Esophagus (tissue), 2 donors: ENCODE results near the gene AXIN1. TPM values are rescaled to one million over a fixed set of nuclear protein-coding genes. Genes with fewer than 3 reads are reported as not detected.
A peak's percentile ranks its signal among the peaks of the same experiment; 100 is the strongest.

Experiments used
- H3K27ac ChIP-seq, 2 donors: one replicate each; pipeline ENCODE4 v1.5.1; 2013; ENCODE audit warnings: low read depth in 2 of 2, mild to moderate bottlenecking in 2 of 2, inconsistent platforms in 1 of 2, low read length in 1 of 2, moderate library complexity in 1 of 2
- H3K27me3 ChIP-seq, 2 donors: one replicate each; pipeline ENCODE4 v1.6.1; 2013; ENCODE audit warnings: low read length in 2 of 2, control low read depth in 1 of 2, mild to moderate bottlenecking in 1 of 2; ENCODE audit not compliant: insufficient read depth in 2 of 2, control insufficient read depth in 1 of 2
- H3K36me3 ChIP-seq, 2 donors: one replicate each; pipeline ENCODE4 v1.6.1; 2013; ENCODE audit warnings: low read length in 1 of 2; ENCODE audit not compliant: control insufficient read depth in 2 of 2, insufficient read depth in 2 of 2
- H3K4me1 ChIP-seq, 2 donors: one replicate each; pipeline ENCODE4 v1.6.1; 2013; ENCODE audit warnings: low read length in 1 of 2; ENCODE audit not compliant: control insufficient read depth in 2 of 2, insufficient read depth in 2 of 2
- H3K4me3 ChIP-seq, 2 donors: one replicate each; pipeline ENCODE4 v1.5.1; 2013; ENCODE audit warnings: low read length in 2 of 2, mild to moderate bottlenecking in 2 of 2, low read depth in 1 of 2, moderate library complexity in 1 of 2
- H3K9me3 ChIP-seq, 2 donors: one replicate each; pipeline ENCODE4 v1.6.1; 2013; ENCODE audit warnings: mild to moderate bottlenecking in 2 of 2, low read depth in 1 of 2, low read length in 1 of 2, moderate library complexity in 1 of 2; ENCODE audit not compliant: control insufficient read depth in 2 of 2, insufficient read depth in 1 of 2
- WGBS, 2 donors: extraction: QIAGEN DNeasy Blood & Tissue Kit; methylation state at CpG; one replicate each; pipeline ENCODE4 v1.1.7; 2013; 5-methylcytosine and 5-hydroxymethylcytosine counted together
- polyA plus RNA-seq, 2 donors: library from polyadenylated mRNA; stranded (reverse); fragments of 200-250 nt; gene quantifications; one replicate each; pipeline ENCODE4 v1.2.3, GENCODE V29; 2013
- donor health status: healthy with polysubstance abuse.
- donor health status: Bipolar disorder and iron deficiency.

Gene AXIN1
- polyA plus RNA-seq, 2 donors, result 11.9 to 16.7 TPM

DNA sequence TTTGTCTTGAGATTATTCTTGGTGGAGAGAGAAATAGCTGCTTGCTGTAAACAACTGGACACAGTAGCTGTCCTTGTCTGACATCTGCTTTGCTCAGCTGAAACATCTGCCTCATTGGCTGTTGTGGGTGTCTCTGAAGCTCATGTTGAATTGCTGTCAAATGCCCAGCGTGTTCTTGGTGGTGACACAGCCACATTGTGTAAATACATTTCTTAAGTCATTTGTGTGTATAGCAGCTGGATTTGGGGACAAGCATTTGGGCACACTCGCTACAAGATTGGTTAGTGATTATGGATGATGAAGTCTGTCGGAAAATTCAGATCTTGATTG, 112.6 kb downstream of the AXIN1 start:
- 70 to 78% methylated on average over 3 of the region's 3 CpGs for WGBS, 2 donors
- no peaks in the 10 kb centered on the region for H3K36me3 ChIP-seq
- H3K4me3 ChIP-seq, result no peak overlapping the region
- H3K27me3 ChIP-seq, result no peaks in the 10 kb centered on the region
- peak overlapping the region; percentile 17 to 54 for H3K27ac ChIP-seq
- H3K4me1 ChIP-seq, result peaks cover 0 to 8% of the 10 kb centered on the region in 2 donors
- H3K9me3 ChIP-seq, result no peaks in the 10 kb centered on the region

Other genes with a start within 250 kb of the AXIN1 start
- 10 to 100 TPM in 1 of 2 donors, 1 to 10 TPM in 1; 9.6 to 14.0 TPM for gene NPRL3, start 214.1 kb downstream of the AXIN1 start, polyA plus RNA-seq
- gene HBZ, start 200.1 kb downstream of the AXIN1 start, polyA plus RNA-seq, result not detected
- not detected for gene HBM, start 186.7 kb downstream of the AXIN1 start, polyA plus RNA-seq
- gene HBA2, start 179.8 kb downstream of the AXIN1 start, polyA plus RNA-seq, result 1 to 10 TPM in 1 of 2 donors, under 1 TPM in 1; 0.49 to 1.4 TPM
- under 1 TPM; 0.47 to 0.55 TPM for gene HBA1, start 176.0 kb downstream of the AXIN1 start, polyA plus RNA-seq
- not detected for gene HBQ1, start 172.3 kb downstream of the AXIN1 start, polyA plus RNA-seq
- gene LUC7L, start 123.3 kb downstream of the AXIN1 start, polyA plus RNA-seq, result 100 to 1,000 TPM in 1 of 2 donors, 10 to 100 TPM in 1; 37.0 to 102 TPM
- 10 to 100 TPM; 35.9 to 39.6 TPM for gene FAM234A, start 117.9 kb downstream of the AXIN1 start, polyA plus RNA-seq
- 1 to 10 TPM; 6.3 to 7.9 TPM for gene RGS11, start 76.8 kb downstream of the AXIN1 start, polyA plus RNA-seq
- under 1 TPM; 0.24 to 0.33 TPM for gene ARHGDIG, start 72.1 kb downstream of the AXIN1 start, polyA plus RNA-seq
- gene PDIA2, start 69.6 kb downstream of the AXIN1 start, polyA plus RNA-seq, result under 1 TPM; 0.27 to 0.53 TPM
- gene MRPL28, start 17.8 kb upstream of the AXIN1 start, polyA plus RNA-seq, result 10 to 100 TPM; 54.5 to 75.9 TPM
- gene PGAP6, start 29.3 kb upstream of the AXIN1 start, polyA plus RNA-seq, result 10 to 100 TPM; 30.3 to 44.3 TPM
- gene NME4, start 44.5 kb upstream of the AXIN1 start, polyA plus RNA-seq, result 10 to 100 TPM; 40.3 to 41.9 TPM
- 10 to 100 TPM; 15.0 to 24.2 TPM for gene DECR2, start 49.2 kb upstream of the AXIN1 start, polyA plus RNA-seq
- 10 to 100 TPM in 1 of 2 donors, 1 to 10 TPM in 1; 9.1 to 10.6 TPM for gene RAB11FIP3, start 72.9 kb upstream of the AXIN1 start, polyA plus RNA-seq
- 10 to 100 TPM; 28.4 to 47.6 TPM for gene CAPN15, start 175.0 kb upstream of the AXIN1 start, polyA plus RNA-seq
- under 1 TPM; 0.01 to 0.24 TPM for gene PRR35, start 207.7 kb upstream of the AXIN1 start, polyA plus RNA-seq
- gene NHLRC4, start 214.3 kb upstream of the AXIN1 start, polyA plus RNA-seq, result under 1 TPM; 0.11 to 0.16 TPM
- 10 to 100 TPM; 22.8 to 40.1 TPM for gene PIGQ, start 217.2 kb upstream of the AXIN1 start, polyA plus RNA-seq
- gene RAB40C, start 237.3 kb upstream of the AXIN1 start, polyA plus RNA-seq, result 10 to 100 TPM; 18.1 to 42.4 TPM